Right ventricle myocardium inferior (tissue), 1 donor: ENCODE data around the gene DKK3. TPM values are rescaled to one million over a fixed set of nuclear protein-coding genes. Genes with fewer than 3 reads are reported as not detected.

Source experiments
- ATAC-seq: fragments of 200-7000 bp; cut with Tn5 transposase; one replicate; pipeline ENCODE4 v1.9.1; 2020; ENCODE audit warnings: mild to moderate bottlenecking, moderate library complexity
- DNase-seq: peaks from one replicate; pipeline ENCODE4 v3.0.0; 2021; ENCODE audit errors: missing footprints
- intact Hi-C: fragments of 100-400 bp; cut with DNase I; formaldehyde crosslinking; loops from one replicate; pipeline ENCODE4 v1.11.0; 2022
- total RNA-seq: library from RNA; stranded (reverse); fragmentation: NEBNext Ultra II Directional; extraction: Animal tissue kit (Norgen Biotek cat#: 25700); gene quantifications from one replicate; pipeline ENCODE4 v1.2.1, GENCODE V29; 2021
- donor health status: DM: no; HTN: yes; CAD: no; lungs with severe emphysema.

DKK3 gene
- total RNA-seq, 1 donor from 2014 or later: 515 TPM

DNA sequence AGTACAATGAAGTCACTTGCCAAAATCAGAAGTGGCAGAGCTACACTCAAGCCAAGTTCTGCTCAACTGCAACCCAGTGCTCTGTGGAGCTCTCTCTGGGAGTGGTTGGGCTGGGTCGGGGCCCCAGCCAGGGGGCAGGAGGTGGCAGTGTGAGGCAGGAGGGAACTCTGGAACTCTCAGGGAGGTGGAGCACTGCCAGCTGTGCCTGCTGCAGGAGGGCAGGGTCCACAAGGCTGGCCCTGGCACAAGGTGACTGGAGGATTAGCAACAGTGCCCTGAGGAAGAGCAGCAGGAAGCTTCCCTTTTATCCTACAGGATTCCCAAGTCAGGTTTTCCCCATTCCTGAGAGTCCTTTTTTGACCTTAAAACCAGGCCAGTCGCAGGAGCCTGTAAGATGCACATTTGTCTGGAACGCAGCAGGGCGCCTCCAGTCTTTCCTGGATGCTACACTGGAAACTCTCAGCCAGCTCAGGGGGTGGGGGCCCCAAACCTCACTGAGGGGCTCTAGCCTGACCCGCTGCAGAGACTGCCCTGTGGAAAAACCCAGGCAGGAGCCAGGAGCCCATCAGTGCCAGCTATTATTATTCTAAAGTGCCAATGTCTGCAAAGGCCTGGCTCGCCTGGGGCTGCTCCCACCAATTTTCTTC is 31.8 kb downstream of the DKK3 start:
- DNase-seq: no peak
- peak; percentile 5 for ATAC-seq
- intact Hi-C loops: no loop called here

DNA sequence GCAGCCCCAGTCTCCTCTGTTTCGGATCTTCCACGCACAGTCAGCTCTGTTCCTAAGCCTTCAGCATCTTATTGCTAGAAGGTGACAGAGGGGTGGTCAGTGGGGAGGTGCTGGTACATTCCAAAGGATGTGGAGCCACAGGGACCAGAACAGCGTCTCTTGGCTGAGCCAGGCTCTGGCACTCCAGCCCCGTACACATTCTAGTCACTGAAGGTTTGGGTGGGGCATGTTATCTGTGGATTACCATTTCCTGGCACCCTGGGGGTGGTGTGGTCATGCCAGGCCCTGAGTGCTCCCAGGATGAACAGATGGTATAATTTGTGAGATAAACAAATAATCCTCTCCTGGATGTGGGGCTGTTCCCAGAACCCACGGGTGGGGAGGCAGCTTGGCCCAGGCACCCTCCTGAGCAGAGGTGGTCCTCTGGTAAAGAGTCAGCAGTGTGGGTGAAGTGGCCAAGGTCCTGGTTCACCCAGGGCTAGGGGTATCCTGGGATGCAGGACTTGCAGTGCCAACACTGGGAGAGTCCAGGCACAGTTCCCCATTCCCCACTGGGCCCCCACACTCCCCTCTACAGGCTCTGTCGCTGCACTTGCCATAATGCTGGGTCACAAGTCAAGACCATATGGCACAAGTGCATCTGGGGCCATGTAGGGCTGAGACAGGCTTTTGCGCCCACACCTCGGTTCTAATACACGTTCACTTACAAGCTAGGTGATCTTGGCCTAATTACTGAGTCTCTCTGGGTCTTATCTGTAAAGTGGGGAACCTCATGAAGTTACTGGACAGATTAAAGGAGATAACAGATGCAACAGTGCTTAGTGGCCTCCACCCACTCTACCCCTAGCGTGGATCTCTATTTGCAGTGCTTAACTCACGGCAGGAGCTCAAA is 33.0 kb downstream of the DKK3 start:
- DNase-seq (no peak), ATAC-seq (no peak)
- intact Hi-C loops: loop anchor here (2.0 kb wide), 1 partner anchor 13 kb away; no protein-coding TSS in a partner anchor

DNA sequence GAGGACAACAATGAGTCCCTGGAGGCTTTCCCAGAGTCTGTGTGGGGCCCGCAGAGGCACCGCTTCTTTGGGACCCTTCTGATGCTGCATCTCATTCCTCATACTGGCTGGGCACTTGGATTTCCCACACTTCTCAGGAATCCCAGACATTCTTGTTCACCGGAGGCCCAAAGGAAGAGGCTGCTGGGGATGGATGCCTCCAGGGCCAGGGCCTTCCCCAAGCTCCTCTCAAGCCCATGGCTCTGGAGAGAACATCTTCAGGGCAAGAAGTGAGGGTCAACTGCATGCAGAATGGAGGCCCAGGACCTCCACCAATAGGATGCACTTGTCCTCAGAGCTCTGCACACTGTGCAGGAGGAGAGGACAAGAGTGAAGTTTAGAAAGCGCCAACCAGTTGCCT is 34.6 kb downstream of the DKK3 start:
- DNase-seq (no peak), ATAC-seq (no peak)
- intact Hi-C loops: loop anchor here (2.0 to 5.0 kb wide), 2 partner anchors 15 to 33 kb away; partner anchors contain the start of gene DKK3

DNA sequence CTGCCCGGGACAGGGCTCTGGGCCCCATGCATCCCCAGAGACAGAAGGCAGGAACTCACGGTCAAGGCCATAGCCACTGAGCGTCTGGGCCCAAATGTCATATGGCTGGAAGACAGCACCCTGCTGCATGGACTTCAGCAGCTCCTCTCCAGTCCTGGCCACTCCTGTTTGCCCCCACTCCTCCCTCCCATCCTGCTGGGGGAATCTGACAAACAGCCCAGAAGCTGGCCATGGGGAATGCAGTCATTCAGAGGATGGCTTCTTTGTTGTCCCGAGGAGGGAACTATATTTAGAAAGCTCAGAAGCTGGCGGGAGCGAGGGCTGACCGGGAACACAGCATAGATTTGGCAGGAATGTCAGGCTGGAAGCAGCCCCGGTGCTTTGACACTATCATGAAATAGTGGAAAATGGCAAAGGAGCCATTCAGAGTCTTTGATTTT is 35.0 kb downstream of the DKK3 start:
- ATAC-seq (peak; percentile 89), DNase-seq (peak; percentile 90)
- intact Hi-C loops: loop anchor here (5.0 kb wide), 1 partner anchor 34 kb away; the partner anchor contains the start of gene DKK3

- DNase-seq: no peak
- intact Hi-C loops: loop anchor here (5.0 kb wide), 1 partner anchor 34 kb away; the partner anchor contains the start of gene DKK3
- peak; percentile 15 for ATAC-seq
Measured at GRCh38 chr11:11972730-11973341, 35.6 kb downstream of the DKK3 start.

- intact Hi-C loops: loop anchor here (5.0 kb wide), 1 partner anchor 35 kb away; the partner anchor contains the start of gene DKK3
- no peak for DNase-seq
- no peak for ATAC-seq
Measured at GRCh38 chr11:11971906-11972547, 36.4 kb downstream of the DKK3 start.

DNA sequence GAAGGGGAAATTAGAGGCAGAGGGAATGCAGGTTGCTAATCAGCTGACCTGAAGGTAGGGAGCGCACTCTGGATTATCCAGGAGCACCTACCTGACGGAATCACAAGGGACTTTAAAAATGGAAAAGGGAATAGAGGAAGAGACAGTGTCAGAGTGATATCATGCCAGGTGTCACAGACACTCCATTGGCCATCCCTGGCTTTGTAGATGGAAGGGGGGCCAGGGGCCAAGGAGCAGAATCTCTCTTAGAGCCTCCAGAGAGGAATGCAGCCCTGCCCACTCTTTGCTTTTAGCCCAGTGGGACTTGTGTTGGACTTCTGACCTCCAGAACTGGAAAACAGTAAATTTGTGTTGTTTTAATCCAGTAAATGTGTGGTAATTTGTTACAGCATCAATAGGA is 37.9 kb downstream of the DKK3 start:
- intact Hi-C loops: loop anchor here (5.0 kb wide), 1 partner anchor 37 kb away; the partner anchor contains the start of gene DKK3
- DNase-seq (no peak), ATAC-seq (no peak)

- intact Hi-C loops: loop anchor here (5.0 kb wide), 1 partner anchor 38 kb away; the partner anchor contains the start of gene DKK3
- no peak for DNase-seq
- ATAC-seq: peak; percentile 29
Measured at GRCh38 chr11:11969380-11970215, 38.8 kb downstream of the DKK3 start.

- no peak for ATAC-seq
Measured at GRCh38 chr11:11968511-11969280, 39.7 kb downstream of the DKK3 start.

DNA sequence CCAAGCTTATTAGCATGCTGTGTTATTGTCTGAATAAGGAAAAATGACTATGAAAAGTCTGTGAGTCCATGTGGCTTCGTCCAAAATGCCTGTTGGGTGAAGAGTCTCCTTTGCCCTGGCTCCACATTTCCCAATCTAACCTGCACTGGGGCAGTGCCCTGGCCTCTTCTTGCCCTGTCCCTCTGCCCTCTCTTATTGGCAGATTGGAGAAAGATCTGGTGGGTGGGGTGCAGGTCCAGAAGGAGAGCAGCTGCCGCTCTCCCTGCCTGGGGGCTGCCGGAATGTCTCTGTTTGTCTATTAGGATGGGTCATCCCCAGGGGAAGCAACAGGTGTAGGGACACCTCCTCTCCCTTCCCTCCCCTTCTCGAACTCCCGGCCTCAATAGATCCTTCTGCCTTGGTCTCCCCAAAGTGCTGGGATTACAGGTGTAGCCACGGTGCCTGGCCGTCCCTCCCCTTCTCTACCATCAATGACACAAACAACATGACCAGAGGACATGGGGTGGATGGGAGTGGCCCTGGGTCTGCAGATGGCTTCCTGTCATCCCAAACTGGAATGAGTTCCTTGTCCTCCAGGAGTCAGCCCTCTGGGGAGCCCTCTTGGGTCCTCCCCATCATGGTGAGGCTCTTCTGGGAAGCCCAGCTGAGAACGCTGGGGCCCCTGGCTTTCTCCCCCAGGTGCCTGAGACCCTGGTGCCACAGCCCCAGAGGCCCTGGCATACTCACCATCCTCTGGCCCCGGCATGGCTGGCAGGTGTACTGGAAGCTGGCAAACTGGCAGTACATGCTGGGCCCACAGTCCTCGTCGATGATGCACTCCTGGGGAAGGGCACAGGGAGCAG is 40.5 kb downstream of the DKK3 start:
- ATAC-seq: no peak
- intact Hi-C loops: no loop called here
- DNase-seq: no peak

More at GRCh38 chr11:11968511-11969280, 39.7 kb downstream of the DKK3 start:
- no peak for DNase-seq
- intact Hi-C loops: no loop called here

DNA sequence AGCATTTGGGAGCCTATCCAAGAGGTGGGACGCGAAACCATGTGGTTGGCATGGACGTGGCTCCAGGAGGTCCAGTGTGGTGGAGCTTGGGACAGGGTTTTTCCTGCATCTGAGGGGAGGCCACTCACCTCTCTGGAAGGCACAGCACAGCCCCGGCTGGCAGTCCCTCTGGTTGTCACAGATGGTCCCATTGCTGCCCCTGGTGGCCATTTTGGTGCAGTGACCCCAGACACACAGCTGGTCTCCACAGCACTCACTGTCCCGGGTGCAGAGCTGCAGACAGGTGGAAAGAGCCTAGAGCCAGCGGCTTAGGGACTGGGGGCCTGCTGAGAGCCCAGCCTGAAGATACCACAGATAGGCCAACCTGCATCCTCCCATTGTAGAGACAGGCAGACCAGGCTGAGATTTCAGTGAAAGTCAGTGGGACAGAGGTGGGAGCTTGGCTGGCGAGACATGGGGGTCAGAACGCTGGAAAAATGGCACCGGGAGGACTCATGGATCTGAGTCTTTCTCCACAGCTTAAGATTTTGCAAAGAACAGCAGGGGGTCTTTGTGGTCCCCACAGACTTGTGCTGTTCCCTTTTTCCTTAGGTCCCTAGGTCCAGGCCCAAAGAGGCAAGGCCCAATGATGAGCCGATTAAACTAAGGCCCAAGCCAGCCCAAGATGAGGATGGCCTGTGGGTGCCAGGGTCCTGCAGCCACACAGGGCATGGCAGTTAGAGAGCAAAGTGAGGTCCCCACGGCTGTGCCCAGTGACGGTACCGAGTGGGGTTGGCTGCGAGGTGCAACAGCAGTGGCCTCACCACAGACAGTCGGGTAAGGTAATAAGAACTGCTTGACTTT is 41.4 kb downstream of the DKK3 start:
- DNase-seq (peak; percentile 89), ATAC-seq (peak; percentile 63)
- intact Hi-C loops: no loop called here

DNA sequence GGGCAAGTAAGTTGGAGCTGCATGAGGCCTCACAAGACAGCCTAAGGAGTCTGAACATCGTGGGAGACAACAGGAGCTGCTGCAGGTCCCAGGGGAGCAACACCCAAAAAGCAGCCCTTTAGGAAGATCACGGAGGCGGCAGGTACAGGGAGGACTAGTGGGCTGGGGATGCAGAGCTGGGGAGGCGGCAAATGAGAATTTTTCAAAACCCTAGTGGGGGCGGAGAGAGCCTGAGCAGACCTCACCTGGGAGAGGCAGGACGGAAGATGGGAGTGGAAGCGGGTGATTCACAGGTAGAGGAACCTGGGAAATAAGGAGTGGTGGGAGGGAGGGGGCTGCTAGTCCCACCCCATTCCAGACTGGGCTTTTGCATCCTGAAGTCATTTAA is 42.1 kb downstream of the DKK3 start:
- ATAC-seq (no peak), DNase-seq (no peak)
- intact Hi-C loops: no loop called here

GRCh38 chr11:11965656-11966353 is 42.6 kb downstream of the DKK3 start:
- DNase-seq (no peak), ATAC-seq (no peak)
- intact Hi-C loops: no loop called here

DNA sequence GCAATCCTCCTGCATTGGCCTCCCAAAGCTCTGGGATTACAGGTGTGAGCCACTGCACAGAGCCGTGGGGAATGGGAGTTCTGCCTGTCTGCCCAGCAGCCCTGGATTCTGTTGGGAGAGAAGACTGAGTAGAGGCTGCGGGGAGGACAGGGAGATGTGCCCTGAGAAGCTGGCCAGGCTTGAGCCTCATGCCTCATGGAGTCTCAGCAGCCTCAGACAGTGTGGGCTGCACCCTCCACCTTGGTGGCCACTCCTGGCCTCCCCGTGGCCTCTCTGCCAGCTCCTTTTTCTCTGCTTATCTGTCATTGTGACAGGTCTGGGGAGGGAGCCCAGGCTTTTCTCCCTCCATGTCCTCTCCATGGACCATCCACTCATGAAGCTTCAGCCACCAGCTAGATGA is 43.2 kb downstream of the DKK3 start:
- intact Hi-C loops: no loop called here
- DNase-seq (no peak), ATAC-seq (no peak)

- DNase-seq (no peak), ATAC-seq (no peak)
- intact Hi-C loops: no loop called here
Measured at GRCh38 chr11:11964774-11965150, 43.7 kb downstream of the DKK3 start.
